ENCODE measurements around the gene SLCO3A1.

Gene SLCO3A1

DNA sequence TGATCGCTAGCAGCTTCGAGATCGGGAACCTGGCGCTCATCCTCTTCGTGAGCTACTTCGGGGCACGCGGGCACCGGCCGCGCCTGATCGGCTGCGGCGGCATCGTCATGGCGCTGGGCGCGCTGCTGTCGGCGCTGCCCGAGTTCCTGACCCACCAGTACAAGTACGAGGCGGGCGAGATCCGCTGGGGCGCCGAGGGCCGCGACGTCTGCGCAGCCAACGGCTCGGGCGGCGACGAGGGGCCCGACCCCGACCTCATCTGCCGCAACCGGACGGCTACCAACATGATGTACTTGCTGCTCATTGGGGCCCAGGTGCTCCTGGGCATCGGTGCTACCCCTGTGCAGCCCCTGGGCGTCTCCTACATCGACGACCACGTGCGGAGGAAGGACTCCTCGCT lies 62.5 kb downstream of the SLCO3A1 start:
- DNase-seq = no peak

DNA sequence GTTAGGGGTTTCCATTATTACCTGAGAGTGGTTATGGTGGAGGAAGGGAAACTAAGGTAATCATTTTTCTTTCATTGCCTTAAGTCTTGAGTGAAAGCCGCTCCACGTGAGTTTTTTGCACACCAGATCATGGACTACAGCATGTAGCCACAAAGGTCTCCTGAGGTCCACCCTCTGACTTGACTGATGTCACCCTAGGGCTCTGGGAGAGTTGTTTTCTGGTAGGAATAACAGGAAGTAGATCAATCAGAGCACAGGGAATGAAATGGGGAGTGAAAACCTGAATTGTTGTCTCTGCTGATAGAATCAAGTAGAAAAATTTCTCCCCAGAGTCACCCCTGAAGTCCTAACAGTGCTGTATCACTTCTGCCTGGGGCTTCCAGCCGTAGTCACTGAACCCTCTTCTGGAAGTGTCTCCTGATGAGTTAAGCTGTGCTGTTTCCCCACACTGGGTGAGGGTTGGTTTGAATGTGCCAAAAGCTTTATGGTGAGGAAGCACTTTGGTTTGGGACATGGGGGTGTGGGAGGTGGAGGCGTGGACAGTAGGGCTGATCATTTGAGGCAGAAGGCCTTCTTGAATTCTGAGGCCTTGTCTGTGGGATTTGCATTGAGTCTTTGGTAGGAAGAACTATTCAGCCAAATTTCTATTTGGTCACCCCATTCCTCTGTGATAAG lies 64.3 kb downstream of the SLCO3A1 start:
- DNase-seq = no peak

DNA sequence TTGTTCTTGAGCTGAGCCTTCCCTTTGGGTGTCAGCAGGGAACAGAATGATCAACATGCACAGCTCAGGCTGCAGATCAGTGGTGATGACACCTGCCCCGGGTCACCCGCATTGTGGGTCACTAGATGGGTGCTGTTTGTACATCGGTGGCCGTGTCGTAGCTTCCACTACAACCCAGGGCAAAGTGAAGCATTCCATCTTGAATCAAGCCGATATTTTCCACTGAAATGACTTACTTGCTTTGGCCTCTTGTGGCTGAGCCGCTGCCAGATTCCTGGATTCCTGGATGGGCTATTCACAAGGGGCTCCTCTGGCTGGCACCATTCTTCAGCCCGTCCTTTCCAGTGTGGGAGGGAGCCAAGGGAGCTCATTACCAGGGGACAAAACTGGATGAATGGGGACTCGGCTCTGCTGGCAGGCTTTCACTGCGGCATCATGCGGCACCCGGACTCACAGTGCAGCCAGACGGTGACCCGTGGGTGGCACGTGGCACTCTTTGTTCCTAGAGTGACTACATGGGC lies 65.6 kb downstream of the SLCO3A1 start:
- DNase-seq = no peak

DNA sequence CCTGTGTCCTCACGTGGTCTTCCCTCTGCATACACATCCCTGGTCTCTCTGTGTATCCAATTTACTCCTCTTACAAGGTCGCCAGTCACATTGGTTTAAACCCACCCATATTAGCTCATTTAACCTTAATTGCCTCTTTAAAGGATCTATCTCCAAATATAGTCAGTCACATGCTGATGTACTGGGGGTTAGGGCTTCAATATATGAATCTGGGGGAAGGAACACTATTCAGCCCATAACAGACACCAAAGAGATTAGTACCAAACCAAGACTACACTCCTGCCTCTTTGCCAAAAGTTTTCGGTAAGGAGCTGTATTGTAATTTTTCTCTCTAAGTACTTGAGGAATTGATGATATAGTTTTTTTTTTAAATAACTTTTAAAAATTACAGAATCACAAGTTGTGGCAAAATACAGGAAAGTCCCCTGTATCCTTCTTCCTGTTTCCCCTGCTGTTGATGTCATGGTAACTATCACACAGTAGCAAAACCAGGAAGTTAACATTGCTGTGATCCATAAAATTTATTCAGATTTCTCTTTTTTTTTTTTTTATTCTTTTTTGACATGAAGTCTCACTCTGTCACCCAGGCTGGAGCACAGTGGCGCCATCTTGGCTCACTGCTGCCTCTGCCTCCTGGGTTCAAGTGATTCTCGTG lies 67.8 kb downstream of the SLCO3A1 start:
- no peak for DNase-seq

DNA sequence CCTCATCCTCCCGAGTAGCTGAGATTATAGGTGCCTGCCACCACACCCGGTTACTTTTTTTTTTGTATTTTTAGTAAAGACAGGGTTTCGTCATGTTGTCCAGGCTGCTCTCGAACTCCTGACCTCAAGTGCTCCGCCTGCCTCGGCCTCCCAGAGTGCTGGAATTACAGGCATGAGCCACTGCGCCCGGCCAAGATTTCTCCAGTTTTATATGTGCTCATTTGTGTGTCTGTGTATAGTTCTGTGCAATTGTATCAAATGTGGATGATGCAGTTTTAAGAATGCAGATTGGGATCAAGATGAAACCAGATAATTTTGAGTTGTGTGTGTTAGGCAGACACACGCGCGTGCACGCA lies 68.3 kb downstream of the SLCO3A1 start:
- no peak for DNase-seq

DNA sequence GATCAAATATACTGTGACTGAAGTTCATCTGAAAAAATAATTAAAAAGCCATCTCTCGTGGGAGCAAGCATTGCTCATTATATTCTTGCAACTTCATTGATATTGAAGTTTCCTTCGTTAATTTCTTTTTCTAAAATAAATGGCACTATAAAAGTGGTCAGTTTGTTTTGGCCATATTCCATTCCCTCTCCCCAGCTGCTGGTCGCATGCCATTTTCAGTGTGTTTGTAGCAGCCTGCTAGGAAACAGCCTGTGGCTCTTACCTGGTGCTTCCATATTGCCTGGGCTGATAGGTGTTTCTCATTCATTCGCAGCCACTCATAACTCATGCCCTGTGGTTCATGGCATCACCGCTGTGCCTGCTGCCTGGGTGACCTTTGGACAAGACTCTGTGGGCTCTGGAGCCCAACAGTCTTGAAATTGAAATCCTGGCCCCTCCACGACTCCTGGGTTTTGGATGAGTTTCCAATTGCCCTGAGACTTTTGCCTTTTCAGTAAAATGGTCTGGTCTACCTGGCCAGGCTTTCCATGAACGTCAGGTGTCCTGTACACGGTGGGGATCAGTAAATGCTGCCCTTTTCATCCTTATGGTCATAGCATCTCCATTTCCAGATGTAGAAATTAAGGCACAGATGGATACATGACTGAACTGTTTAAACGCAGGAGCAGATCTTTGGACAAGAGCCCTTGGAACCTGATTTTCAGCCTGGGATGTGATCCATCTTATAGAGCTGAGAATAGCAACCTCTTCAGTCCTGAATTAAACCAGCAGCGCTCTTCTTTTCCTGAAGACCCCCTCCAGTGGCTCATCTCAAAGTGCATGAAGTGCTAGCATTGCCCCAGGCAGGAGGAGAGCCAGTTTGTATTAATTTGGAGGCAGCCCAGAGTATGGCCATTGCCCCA lies 69.4 kb downstream of the SLCO3A1 start:
- DNase-seq = no peak

DNA sequence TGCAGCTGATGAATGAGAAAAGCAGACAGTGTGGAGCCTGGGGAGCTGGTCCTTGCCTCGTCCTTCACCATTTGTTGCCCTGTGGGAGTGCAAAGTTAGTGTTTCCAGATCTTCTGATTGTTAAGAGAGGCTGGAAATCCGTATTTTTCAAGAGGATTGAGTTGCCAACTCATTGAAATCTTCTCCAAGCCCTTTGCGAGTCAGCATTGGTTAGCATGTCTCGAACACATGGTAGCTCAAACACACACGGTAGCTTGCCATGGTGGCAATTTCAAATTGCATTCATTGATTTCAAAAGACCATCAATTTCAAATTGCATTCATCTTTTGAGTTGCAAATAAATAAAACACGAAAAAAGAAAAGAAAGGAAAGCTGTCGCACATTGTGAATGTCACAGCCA lies 70.7 kb downstream of the SLCO3A1 start:
- no peak for DNase-seq

DNA sequence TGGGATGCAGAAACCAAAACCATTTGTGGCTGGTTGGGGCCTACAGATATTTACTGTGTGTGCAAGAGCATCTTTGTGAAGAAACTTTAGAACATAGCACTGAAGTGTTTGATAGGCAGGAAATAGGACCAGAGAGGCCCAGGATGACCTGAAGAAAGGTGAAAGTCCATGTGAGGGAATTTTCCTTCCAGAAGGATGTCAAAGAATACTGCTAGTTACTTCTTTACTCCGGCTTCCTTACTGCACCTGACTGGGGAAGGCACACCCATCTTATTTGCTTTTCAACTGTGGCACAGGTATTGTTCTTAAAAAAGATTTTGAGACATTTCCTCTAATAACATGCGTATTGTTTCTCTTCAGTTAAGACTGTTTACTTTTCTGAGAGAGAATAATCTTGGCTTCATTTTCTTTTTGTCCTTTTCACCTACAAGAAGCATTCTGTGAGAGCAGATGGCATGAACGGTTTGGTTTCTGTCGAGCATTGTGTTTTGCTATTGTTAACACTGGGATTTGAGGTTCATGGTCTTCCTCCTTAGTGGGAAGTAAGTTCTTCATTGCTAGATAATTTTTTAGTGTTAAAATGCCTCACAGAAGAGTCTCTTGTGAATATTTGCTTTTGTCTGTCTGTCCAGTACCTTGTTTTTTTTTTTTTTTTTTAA lies 71.5 kb downstream of the SLCO3A1 start:
- no peak for DNase-seq

DNA sequence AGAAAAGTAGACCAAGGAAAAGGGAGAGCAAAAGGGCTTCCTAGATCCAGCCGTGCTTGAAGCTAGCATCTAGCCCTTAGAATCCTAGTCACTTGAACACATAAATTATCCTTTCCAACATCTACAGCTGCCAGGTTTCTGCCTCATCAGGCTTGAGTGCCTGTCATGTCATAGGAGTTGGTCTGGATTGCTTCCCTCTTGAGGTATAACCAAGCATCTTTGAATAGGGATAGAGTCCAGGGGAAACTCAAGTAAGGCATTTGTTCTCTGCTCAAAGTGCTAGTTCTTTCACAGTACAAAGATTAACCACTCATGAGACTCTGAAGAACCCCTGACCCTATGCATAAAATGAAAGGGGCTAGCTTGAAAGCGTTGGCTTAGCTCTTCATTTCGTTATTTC lies 72.3 kb downstream of the SLCO3A1 start:
- DNase-seq = no peak

DNA sequence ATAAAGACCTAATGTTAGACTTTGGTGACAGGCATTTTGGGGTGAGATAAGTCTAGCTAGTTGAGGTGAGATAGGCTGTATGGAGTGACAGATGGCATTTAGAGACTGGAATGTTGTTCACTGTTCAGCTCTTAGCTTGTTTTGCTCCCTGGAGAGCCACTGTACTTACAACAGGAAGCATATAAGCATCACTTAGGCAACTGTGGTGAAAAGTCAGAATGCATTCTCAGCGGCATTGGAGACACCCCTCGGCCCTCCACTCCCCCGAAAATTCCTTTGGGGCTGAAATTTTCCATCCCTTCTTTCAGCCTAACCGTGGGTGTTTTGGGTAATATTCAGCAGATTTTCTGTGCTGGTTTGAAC lies 73.4 kb downstream of the SLCO3A1 start:
- no peak for DNase-seq

DNA sequence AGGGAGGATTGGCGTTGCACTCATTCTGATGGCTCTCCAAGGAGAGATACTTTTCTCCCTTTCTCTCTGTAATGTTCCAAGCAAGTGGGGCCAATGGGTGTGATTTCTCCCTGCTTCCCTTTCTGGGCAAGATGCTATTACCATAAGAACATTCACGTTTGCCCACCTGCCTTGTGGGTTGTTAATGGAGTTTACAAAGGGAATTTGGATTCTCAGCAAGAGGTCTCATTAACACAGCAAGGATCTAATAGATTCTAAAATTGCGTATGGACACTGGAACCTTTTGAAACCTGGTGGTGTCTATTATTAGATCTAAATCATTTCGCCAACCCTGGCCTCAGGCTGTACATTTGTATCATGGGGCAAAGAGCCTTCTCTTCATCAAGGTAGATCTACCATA lies 74.1 kb downstream of the SLCO3A1 start:
- DNase-seq = no peak

DNA sequence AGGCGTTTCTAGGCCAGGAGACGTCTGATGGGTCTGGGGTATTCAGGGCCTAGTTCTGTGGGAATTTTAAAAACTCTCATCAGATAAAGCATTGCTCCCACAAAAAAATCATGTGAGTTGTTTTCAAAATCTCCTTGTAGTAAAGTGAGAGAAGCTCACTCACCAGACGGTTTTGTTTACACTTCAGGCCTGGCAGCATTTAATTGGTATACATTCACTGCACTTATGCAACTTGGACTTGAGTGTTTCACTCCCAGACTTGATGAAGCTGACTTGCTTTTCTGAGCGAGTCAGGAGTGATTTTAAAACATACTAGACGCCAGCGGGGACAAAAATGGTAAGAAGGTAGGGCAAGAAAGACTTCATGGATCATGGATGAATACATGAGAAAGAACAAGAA lies 75.2 kb downstream of the SLCO3A1 start:
- DNase-seq = no peak

DNA sequence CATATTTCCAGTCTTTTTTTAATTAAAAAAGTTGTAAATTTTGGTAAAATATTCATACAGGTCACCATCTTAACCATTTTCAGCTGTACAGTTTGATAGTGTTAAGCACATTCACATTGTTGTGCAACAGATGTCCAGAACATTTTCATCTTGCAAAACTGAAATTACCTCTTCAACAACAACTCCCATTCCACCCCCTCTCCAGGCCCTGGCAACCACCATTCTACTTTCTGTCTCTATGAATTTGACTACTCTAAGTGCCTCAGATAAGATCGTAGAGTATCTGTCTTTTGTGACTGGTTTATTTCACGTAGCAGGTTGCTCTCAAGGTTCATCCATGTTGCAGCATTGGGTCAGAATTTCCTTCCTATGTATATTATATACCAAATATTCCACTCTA lies 76.0 kb downstream of the SLCO3A1 start:
- DNase-seq = no peak

DNA sequence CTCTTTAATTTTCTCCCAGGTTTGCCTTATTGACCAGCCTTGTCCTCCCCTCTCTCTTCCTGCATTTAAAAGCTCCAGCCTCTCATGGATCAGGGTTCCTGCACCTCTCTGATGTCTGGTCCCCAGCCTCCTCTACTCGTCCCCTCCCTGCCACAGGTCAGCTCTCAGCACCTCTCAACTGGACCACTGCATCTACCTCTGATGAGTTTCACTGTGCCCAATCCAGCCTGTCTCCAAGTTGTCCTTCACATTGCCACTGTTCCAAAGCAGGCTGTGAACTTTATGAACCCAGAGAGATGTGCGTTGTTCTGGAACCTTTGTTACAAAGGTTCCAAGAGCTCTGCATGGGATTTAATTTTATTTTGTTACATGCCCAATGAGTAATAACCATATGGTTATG lies 76.6 kb downstream of the SLCO3A1 start:
- DNase-seq = no peak

DNA sequence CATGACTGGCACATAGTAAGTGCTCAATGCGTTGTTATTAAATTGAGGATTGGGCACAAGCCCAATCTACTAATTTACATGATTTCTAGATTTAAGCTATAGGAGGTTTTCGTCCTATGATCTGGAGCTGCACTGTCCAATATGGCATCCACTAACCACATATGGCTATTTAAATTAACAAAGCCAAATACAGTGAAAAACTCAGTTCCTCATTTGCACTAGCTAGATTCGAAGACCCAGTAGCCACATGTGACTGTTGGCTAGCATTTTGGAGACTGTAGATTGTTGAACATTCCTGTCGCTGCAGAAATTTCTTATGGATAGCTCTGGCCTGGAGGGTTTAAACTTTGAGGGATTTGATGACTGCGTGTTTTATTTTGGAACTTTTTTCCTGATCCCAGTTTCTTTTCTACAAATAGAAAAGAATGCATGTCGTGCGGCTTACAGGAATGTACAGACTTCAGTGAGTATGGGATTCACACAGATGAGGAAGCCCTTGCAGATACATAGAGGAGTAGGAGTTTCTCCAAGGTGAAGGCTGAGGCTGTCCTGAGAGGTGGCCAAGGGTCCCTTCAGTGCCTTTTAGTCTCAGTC lies 82.8 kb downstream of the SLCO3A1 start:
- no peak for DNase-seq

DNA sequence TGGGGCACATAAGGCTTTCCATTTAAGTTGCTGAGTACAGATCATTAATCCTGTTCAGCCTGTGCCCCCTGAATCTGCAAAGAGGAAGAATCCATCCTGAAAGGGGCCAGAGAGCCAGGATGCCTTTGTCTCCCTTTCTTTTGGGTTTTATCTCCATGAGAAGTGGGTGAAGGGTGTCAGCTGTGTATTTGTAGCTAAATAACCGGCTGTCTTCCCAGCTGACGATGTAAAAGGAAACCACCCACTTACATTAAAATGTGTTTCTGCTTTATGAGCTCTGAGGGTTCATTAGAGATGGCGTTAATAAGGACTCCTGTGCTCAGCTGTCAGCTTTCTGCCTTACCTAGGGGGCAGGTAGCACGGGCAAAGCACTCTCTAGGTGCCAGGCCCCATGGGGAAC lies 83.4 kb downstream of the SLCO3A1 start:
- no peak for DNase-seq

DNA sequence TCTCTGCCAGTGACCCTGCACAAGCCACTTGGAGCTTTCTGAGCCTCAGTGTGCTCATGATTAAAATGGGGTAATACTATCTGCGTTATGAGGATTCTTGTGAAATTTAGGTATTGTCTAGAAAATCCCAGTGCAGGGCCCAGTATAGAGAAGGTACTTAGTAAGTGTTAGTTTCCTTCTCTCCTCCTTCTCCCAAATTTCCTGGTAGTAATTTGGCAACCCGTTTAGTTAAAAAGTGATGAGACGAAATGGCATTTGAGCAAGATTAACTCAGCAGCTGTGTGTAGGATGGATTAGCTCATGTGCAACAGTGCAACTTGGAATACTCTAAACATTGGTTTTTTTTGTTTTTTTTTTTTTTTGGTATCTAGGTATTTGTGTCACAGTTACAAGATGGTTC lies 84.6 kb downstream of the SLCO3A1 start:
- DNase-seq = no peak

DNA sequence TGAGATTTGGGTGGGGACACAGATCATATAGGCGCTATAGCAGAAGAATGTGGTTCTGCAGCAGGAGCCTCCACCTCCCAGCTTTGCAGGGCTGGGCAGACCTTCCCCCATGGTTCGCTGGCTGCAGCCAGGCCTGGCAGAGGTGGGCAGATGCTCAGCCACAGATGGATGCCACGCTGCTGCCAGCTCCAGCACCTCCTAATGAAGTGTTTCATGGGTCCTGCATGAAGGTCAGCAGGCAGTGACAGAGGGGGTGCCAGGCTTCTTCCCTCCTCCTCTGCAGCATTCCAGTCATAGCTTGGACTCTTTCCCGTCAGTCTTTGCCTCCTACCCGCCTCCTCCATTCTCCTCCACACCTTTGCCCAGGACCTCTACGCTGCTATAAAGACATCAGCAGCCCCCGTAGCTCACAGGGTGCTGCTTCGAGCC lies 85.9 kb downstream of the SLCO3A1 start:
- no peak for DNase-seq

DNA sequence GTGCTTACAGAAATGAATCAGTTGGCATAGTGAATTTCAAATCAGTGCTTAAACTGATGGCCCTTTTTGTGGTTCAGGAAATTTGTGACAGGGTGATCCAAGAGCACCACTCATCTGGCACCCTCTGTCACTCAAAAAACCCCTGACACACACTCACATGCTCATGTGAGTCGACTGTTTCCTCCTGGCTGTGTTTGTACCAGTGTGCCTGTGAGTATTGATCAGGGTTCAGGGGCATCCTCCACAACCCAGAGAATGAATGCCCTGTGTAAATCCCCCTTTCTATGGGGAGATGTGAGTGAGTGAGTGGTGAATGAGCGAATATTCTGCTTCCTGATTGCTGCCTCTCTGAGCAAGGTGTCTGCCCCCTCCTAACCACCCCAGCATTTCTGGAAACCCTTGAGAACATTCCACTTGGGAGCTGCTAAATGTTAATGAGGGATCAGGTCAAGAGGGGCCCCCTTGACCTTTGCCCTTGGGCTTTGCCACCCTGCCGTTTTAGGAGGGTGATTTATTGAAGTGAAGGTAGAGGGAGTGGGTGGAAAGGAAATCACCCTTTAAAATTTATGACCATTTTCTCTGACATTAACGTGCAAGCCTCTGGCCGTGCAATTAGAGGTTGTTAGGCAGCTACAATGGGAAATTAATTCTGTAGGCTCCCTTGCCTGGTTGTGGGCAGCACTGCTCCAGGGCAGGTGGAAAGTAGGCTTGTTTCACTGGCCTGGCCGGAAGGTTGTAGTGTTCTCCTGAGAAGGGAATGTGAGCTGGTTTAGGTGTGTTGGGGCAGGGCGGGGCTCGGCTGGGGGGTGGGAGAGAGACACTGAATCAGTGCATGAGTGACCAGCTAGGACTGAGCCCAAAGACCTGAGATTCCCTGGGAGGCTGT lies 87.2 kb downstream of the SLCO3A1 start:
- no peak for DNase-seq

DNA sequence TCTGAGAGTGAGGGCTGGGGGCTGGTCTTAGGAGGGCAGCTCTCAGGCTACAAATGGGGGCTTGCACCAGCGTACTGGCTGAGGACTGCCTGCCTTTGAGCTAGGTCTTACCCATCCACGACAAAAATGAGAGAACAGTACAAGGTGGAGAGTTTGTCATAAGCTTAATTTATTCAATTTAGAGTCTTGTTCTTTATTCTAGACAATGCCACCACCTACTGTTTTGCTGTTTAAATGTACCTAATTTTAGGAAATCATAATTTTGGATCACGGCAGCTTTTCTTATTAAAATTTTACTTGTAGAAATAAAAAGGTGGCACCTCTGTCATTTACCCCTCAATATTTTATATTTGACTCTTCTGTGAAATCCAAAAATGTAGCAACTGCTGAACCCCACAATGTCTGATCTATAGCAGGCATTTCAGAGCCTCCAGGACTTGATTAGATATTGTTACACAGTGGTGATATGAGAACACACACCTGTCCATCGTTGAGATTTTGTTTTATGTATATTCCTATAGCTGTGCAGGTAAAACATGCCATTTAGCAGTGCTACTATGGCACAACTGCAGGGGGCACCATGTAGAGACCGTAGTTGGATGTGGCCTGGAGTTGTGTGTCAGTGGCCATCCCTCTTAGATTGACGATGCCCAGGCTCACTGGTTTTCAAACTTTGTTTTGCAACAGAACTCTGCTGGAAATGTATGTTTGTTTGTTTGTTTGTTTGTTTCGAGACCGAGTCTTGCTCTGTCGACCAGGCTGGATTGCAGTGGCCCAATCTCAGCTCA lies 88.6 kb downstream of the SLCO3A1 start:
- no peak for DNase-seq

Data from SHP77 treated with DMSO at 0.1 percent for 48 hours (cell line).